ENCODE data around the gene KRTAP5-6.

KRTAP5-6 gene

GRCh38 chr11:1734641-1735081, 37.7 kb downstream of the KRTAP5-6 start:
- no peak for DNase-seq

- no peak for DNase-seq
These were observed 38.3 kb downstream of the KRTAP5-6 start for GRCh38 chr11:1735271-1735670.

- DNase-seq, result no peak
These were observed 39.5 kb downstream of the KRTAP5-6 start for GRCh38 chr11:1736447-1736992.

- no peak for DNase-seq
These were observed 40.2 kb downstream of the KRTAP5-6 start for GRCh38 chr11:1737080-1737757.

GRCh38 chr11:1738380-1738779, 41.4 kb downstream of the KRTAP5-6 start:
- no peak for DNase-seq

GRCh38 chr11:1739576-1739975, 42.6 kb downstream of the KRTAP5-6 start:
- DNase-seq, result no peak

GRCh38 chr11:1740786-1741530, 44.0 kb downstream of the KRTAP5-6 start:
- DNase-seq, result no peak

- DNase-seq, result no peak
These were observed 44.7 kb downstream of the KRTAP5-6 start for GRCh38 chr11:1741741-1742140.

- DNase-seq, result no peak
These were observed 45.4 kb downstream of the KRTAP5-6 start for GRCh38 chr11:1742371-1742770.

GRCh38 chr11:1742869-1743584, 46.0 kb downstream of the KRTAP5-6 start:
- DNase-seq, result no peak

- DNase-seq, result no peak
These were observed 46.7 kb downstream of the KRTAP5-6 start for GRCh38 chr11:1743585-1744136.

- DNase-seq, result no peak
These were observed 47.3 kb downstream of the KRTAP5-6 start for GRCh38 chr11:1744137-1744886.

- no peak for DNase-seq
These were observed 48.1 kb downstream of the KRTAP5-6 start for GRCh38 chr11:1744891-1745700.

GRCh38 chr11:1745701-1746320, 48.8 kb downstream of the KRTAP5-6 start:
- no peak for DNase-seq

- DNase-seq, result no peak
These were observed 49.5 kb downstream of the KRTAP5-6 start for GRCh38 chr11:1746511-1746931.

GRCh38 chr11:1746956-1747752, 50.2 kb downstream of the KRTAP5-6 start:
- DNase-seq, result no peak
